ELR (cell line): ENCODE measurements around the gene PSME3IP1.

ENCODE experiments used
- DNase-seq: peaks from one replicate; pipeline ENCODE4 v3.0.0-alpha.2; 2015; ENCODE audit warnings: low read depth

The PSME3IP1 gene

DNA sequence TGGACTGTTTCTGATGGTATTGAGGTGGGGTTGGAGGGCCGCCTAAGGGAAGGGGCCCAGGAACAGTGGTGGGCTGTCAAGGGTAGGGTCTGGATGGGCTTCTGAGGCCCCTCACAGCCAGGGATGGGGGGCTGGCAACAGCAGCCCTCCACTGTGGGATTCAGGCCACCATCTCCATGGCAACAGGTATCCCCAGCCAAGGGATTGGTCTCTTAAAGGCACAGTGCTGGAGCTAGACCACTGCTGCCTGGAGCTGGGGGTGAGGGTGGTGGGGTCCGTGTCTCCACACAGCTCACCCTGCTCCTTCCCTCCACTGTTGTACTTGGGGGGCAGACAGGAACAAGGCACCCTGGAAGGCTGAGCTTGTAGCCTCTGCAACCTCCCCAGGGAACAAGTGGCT lies 41.8 kb downstream of the PSME3IP1 start:
- no peak for DNase-seq

DNA sequence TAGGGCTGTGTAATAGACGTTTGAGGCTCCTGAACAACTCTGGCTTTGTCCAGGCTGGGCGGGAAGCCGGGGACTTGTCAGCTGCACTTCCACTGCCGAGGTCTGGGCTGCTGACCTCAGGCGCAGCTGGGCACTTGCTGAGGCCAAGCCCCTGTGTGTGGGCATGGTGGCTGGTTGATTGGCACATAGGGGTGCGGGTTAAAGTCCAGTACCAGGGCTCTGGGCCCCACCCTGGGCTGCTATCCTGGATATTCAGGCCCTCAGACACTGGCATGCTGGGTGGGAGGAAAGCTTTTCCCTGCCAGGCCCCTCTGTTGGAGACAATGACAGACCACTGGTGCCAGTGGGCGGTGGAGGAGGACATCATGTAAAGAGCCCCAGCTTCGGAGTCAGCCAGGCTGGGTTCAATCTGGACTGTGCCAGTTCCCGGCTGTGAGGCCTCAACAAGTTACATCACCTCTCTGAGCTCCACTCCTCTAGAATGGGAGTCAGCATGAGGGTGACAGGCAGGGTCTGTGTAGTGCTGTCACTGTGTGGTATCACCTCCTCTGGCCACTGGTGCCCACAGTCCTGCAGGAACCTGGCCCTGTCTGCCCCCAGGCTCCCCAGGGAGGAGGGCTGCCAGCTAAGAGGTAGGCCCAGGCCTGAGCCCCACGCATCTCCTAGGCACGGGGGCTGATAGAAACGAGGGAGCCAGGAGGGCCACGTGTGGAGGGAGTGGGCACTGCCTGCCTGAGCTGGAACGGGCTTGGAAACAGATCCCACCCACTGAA lies 42.5 kb downstream of the PSME3IP1 start:
- no peak for DNase-seq

DNA sequence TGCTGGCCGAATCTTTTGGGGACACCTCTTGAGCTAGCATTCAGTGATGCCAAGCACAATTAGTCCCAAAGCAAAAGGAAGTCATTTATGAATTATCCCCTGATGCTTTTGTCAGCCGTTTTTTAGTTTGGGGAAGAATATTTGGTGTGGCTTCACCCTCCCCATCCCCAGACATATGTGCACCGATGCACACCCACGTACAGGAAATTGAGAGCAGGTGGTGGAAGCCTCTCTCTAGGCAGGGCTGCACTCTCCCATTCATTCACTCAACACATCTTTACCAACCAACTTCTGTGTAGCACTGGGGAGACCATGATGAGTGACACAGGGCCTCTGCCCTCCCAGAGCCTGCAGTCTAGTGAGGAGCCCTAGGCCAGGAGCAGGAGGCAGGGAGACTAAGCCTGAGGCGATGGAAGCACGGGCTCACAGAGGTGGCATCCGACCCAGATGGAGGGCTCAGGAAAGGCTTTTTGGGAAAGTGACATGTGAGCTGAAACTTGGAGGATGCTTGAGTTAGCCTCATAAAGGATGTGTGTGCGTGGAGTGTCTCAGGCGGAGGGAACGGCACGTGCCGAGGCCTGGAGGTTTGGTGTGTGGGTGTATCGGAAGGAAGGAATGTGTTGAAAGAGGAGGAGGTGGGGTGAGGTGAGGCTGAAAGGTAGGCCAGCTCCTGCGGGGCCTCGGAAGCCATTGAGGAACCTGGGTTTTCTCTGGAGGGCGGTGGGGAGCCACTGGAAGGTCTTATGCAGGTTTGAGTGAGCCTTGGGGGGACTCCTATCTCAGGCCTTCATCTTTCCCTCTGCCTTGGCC lies 43.8 kb downstream of the PSME3IP1 start:
- DNase-seq: no peak

DNA sequence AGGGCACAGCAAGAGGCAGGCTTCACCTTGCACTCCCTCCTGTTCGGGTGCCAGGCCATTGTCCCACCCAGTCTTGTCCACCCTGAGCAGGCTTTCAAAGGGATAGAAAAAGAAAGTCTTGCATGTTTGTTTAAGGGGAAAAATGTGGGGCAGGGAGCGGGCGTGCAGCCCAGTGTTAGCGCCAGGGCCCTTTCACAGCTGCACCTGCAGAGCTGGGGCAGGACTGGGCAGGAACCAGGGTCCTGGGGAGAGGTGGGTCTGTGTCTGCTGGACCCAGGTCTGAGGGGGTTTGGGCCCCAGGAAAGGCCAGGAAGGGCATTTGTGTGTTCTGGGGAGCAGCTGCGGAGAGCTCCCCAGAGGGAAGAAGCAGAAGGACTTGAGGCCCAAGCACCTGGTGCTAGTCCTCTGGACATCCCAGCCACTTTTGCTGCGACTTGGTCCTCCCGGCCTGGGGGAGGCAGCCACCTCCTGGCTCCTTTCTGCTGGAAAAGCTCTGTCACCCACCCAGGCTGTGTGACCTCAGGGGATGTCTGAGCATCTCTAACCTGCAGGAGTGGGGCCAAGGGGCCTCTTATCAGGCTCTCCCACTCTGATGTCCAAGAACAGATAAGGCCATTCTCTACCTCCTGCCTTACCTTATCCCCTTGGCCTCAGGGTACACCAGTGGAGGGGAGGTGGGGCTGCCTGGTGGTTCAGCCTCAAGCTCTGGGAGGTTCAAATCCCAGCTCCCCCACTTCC lies 44.7 kb downstream of the PSME3IP1 start:
- no peak for DNase-seq

DNA sequence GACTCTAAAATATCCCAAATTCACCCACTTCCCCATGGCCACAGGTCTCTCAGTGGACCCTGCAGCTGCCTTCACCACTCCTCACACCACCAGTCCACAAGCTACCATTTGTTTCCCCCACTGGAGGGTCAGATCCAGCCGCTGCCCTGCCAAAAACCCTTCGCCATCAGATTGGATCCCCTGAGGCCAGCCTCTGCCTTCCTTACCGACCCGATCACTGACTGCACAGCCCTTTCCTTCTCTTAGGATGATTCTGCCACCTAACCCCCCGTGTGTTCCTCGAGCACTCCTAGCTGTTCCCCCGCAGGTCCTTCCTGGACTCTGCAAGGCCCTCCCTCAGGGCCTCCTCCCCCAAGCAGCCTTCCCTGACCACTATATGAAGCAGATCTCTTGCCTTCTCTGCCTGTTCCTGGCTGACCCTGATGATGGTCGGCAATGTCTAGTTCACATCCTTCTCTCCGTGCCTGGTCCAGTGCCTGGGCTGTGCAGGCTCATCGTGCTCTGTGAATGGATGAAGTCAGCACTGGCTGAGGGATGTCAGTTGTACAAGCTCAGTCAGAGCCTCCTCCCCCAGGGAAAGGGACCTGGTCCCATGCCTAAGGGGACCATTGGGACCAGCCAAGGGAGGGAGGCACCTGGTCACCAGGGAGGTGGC lies 47.4 kb downstream of the PSME3IP1 start:
- DNase-seq: no peak

DNA sequence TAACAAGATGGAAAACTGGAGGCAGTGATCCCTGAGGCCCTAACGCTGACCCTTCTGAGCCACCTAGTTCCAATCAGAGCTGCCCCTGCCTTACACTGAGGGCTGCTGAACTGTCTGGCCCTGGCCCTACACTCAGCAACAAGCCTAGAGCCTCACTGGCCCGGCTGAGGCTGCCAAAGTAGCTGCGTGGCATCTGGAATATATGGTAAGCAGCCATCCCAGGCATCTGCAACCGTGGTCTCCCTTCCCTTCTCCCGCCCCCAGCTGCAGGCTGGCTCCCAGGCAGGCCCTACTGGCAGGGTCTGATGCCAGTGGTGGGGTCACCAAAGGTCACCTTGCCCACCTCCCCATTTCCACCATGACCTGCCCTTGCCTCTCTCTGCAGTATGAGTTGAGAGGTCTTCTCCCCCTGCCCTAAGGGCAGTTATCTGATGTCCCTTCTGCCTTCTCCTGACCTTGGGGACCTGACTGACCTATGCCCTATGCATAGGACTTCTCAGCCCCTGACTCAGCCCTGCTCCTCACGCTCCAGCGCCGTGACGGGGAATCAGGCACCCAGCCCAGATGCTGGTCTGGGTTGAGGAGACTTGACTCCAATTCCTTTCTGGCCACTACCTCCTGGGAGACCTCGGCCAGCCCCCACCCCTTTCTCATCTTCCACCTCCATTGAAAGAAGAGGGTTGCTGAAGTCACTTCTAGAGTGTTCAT lies 48.1 kb downstream of the PSME3IP1 start:
- no peak for DNase-seq

DNA sequence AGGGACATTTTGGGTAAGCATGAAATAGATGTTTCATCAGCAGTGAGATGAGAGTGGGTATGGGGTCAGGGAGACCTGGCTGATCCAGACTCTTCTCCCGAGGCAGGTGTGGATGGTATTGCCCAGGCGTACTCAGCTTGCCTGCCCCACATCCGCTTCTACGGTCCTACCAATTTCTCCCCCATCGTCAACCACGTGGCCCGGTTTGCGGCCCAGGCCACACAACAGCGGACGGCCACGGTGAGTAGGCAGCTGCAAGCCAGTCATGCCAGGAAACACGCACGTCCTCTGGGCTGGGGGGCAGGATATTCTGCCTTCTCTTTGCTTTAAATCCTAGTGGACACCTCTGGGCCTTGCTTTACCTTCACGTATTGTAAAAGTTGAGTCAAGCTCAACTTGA lies 48.8 kb downstream of the PSME3IP1 start:
- DNase-seq: no peak

DNA sequence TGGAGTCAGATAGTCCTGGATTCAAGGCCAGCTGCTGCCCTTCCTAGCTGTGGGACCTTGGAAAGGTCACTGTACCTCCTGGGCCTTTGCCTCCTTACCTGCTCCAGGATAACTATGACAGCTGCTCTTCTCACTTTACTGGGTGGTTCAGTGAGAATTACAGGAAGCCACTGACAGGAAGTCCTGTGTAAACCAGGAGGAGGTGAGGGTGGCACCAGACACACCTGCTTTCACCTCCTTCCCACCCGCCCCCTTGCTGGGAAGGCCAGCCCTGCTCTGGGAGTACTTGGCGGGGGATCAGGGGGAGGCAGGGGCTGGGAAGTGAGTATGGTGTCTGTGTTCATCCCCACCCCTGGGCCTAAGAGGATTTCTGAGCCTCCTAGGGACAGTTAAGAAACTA lies 50.9 kb downstream of the PSME3IP1 start:
- DNase-seq: no peak

DNA sequence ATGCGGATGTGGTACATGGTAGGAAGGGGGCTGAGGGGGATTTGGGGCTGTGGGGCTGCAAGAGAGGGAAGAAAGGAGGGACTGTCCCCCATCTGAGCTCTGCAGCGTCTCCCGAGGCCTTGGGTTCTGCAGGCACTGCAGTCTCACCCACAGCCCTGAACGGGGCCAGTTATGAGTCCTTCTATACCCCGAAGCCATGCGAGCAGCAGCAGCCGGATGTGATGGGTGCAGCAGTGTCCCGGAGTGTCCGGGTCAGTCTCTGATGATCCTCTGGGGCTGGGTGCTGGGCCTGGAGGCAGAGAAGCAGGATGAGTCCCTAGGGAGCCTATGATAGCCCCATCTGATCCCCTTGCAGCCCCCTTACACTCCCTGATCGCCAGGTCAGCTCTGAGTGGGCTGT lies 52.0 kb downstream of the PSME3IP1 start:
- no peak for DNase-seq

DNA sequence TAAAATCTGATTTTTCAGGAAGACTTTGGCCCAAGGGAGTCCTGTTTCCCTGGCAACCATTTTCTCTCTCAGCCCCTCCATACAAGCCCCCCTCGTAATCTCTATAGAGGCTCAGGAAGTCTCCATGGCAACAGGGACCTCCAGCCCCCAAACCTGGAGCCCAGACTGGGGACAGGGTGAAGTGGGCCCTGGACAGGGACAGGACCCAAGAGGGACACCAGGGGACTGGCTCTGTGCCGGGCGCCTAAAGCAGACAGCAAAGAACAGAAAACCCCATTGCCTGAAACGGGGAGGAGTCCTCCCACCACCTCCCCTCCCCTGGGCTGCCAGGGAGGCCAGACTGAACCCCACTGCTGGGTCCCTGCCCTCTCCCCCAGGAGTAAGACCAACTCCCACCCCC lies 52.8 kb downstream of the PSME3IP1 start:
- no peak for DNase-seq

DNA sequence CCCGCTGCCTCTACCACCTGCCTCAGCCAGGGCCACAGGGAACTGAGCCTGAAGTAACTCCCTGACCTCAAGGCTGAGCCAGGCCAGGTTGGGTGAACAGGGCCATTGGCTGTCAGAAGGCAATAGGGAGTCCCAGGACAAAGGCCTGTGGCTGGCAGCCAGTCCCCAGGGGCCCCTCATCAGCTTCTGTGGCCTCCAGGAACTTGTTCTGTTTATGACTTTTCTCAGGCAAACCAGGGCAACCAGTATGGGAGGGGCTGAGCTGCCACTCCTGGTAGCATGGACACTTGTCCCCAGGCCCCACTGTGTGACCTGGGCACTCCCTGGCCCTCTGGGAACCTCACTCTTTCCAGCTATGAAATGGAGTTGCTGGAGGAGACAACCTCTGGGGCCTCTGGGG lies 53.4 kb downstream of the PSME3IP1 start:
- no peak for DNase-seq

DNA sequence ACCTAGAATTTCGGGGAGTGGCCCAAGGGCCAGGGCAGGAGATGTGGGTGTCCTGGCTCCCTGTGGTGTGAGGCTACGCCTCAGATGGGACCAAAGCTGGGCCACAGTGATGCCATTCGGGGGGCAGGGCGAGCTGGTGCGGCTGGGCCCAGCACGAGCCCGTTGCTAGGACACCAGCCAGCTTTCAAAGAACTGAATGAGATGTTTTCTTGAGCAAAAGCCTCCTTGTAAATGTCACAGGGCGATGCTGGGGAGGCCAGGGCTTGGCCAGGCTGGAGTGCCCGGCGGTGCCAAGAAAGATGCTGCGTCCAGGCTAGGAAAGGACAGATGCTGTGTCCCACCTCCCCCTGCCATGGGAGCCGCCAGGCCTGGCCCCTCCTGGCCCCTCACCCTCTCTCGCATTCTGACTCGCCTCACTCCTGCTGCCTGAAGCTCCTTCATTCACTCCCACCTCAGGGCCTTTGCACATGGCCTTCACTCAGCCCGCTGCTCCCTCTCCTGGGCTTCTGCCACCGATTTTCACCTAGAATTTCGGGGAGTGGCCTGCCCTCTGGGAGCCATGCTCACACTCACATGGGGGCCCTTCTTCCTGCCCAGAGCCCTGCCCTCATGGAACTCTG lies 54.4 kb downstream of the PSME3IP1 start:
- DNase-seq: no peak

DNA sequence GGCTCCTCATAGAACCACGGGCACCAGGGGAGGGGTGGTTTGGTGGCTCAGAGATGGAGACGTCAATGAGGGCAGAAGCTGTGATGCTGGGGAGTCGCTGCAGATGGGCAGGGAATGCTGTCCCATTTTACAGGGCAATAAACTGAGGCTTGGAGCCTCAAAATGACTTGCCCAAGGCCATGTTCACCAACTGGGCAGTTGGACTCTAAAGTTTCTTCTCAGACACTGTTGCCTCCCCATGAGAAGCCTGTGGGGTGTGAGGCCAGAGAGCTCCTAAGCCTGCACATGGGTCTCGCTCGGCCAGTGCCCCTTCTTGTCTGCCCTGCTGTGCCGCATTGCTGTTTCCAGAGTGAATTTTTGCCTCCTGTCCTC lies 54.9 kb downstream of the PSME3IP1 start:
- DNase-seq: no peak

DNA sequence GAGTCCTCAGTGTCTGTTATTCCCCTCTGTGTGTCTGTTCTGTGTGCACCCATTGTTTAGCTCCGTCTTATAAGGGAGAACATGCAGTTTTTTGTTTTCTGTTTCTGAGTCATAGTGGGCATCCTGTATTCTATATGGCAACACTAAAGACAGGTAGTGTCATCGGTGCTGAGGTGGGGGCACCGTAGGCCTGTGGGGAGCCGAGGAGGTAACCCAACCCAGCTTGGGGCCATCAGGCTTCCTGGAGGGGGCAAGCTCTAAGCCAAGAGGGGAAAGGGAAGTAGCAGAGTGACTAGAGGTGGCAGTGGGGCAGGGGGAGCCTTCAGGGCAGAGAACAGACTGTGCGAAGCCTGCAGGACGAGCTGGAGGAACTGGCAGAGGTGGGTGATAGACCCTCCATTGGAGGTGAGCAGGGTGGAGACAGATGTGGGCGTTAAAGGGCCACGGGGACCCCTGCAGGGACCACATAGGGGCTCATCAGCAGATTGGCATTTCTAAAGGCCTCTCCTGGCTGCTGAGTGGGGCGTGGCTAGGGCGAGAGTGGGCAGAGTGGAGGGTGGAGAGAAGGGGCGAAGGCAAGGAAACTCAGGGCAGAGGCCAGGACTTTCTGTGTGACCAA lies 57.0 kb downstream of the PSME3IP1 start:
- no peak for DNase-seq

DNA sequence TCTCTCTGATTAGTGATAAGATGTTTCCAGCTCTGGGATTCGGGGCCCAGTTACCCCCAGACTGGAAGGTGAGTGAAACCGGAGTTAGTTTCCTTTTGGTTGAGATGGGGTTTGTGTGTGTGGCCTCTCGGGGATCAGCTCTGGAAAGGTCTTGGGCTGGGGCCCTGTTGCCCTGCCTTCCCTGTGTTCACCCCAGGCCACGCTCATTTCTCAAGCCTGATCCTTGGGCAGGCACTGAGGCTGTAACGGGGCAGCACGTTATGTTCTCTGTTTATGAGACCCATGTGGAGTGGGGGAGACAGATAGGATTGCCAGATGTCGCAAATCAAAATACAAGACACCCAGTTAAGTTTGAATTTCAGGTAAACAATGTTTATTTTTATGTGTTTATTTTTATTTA lies 58.0 kb downstream of the PSME3IP1 start:
- DNase-seq: no peak

DNA sequence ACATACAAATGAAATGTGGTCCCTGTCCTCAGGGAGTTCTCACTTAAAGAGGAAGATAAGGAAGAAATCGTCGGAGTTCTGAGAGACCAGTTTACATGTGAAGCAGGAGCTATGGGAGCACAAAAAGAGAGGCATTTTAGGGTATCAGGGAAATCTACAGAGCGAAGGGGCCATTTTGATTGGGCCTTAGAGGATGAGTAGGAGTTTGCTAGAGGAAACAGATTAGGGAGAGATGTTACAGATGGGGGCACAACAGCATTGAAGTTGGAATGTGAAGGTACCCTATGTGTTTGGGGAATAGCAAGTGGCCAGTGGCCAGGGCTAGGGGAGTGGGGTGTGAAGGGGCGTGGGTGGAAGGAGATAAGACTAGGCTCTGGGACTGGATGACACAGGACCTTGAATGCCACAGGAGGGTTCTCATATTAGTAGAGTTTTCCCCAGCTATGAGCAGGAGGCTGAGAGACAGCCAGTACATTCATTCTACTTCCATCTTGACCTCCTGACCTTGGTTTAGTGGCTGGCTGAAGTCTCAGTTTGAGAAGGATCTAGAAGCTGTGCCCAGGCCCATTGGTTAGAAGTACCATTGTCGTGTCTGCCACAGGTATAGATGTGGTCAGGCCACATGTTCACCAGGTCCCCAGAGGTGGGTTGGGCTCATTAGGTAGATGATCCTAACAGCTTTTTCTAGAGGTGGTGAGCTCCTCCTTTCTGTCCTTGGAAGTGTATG lies 58.6 kb downstream of the PSME3IP1 start:
- no peak for DNase-seq

DNA sequence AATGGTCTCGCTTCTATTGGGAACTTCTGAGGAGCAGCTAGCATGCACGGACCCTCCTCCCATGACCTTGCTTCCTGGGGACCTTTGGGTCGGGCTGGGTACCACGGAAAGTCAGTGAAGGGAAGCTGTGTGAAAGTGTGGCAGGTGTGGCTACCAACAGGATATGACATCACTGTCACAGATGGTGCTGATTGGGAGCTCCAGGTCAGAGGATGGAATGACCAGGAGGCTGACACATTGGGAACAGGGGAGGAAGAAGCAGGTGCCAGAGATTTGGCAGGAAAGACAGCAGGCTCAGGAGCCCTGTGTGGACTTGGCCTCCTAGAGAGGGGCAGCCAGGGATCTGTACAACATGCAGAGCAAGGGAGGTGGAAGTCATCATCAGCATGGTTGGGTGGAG lies 59.4 kb downstream of the PSME3IP1 start:
- DNase-seq: no peak

DNA sequence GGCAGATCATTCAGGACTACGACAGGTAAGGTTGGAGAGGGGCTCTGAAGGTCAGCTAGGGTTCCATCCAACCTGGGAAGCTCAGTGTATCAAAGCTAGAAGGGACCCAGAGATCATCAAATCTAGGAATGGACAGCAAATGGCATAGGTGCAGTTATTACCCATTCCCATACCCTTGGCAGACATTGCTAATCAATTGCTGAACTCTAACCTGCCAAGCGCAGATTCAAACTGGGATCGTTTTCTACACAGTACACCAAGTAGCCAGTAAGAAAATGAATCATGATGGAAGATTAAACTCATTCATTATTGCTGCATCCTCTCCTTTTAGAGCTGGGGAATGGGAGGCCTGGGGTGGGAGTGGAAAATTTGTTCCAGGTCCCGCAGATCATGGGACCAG lies 59.9 kb downstream of the PSME3IP1 start:
- no peak for DNase-seq

DNA sequence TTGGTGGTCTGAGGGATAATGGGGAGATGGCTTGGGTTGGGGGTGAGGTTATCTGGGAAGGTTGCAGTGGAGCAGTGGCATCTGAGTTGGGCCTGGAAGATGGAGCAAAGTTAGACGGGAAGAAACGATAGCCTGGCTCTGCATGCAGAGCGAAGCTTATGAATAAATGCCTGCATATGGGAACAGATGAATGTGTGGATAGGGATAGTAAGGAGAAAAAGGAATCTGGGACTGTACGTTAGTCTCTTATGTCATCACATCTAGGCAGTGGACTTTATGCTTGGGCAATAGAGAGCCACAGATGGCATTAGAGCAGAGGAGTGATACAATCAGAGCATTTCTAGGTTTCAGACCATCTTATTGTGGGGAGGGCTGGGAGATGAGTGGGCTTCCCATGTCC lies 60.5 kb downstream of the PSME3IP1 start:
- DNase-seq: no peak

DNA sequence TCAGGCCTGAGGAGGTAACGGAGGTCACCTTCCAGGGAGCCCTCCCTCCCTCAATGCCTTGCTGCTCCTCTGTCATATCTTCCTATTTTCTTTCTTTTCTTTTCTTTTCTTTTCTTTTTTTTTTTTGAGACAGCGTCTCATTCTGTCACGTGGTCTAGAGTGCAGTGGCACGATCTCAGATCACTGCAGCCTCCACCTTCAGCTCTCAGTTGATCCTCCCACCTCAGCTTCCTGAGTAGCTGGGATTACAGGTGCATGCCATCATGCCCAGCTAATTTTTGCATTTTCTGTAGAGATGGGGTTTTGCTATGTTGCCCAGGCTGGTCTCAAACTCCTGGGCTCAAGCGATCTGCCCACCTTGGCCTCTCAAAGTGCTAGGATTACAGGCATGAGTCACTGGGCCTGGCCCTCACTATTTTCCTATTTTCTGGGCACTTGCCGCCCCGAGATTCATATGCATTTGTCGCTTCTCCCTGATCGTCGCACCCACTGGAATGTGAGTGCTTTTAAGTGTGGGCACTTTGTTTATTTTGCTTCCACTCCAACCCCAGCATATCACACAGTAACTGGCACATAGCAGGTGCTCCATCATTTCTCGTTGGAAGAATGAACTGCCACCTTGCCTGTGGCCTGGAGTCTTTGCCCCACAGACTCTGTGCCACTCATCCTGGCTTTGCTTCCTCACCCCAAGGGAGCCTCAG lies 61.7 kb downstream of the PSME3IP1 start:
- DNase-seq: no peak
